B cell (primary cell): Measurements from ENCODE around the gene KPNA3. TPM values are rescaled to one million over a fixed set of nuclear protein-coding genes. Genes with fewer than 3 reads are reported as not detected.

ENCODE experiments used
- ATAC-seq: fragments of 200-7000 bp; cut with Tn5 transposase; one replicate; pipeline ENCODE4 v1.10.0; 2021; ENCODE audit warnings: low read depth, mild to moderate bottlenecking, moderate number of reproducible peaks, moderate library complexity
- CTCF ChIA-PET: fragments of 350-600 bp; sonication (Branson Sonifier 250); formaldehyde crosslinking; loops from one replicate; lab custom pipeline; 2021; ENCODE audit warnings: antibody characterized with exemption, inconsistent platforms; lab: Charles Lee
- POLR2A ChIA-PET: fragments of 350-600 bp; sonication (Branson Sonifier 250); formaldehyde crosslinking; loops from one replicate; lab custom pipeline; 2021; ENCODE audit warnings: antibody characterized with exemption; lab: Charles Lee
- DNase-seq: peaks from one replicate; pipeline ENCODE4 v3.0.0; 2013
- H2AFZ ChIP-seq: 2 replicates; pipeline ENCODE4 v1.6.1; 2012; ENCODE audit warnings: mild to moderate bottlenecking, low read depth, low read length; ENCODE audit not compliant: insufficient read depth, poor library complexity, severe bottlenecking
- H3K27ac ChIP-seq, 2 donors: 1 replicate in 1 of 2; 2 replicates in 1 of 2; pipeline ENCODE4 v1.5.1; 2012 to 2013; ENCODE audit warnings: low read length in 2 of 2, mild to moderate bottlenecking in 2 of 2, moderate library complexity in 1 of 2
- H3K27me3 ChIP-seq, 4 experiments: fragments of 200-600 bp in 1 of 4; sonication (generic) in 1 of 4; replicated peaks in 1 of 4; 1 replicate in 2 of 4; 2 replicates in 2 of 4; pipeline versions ENCODE4 v1.6.1 to v1.7.0; 2013 to 2016; ENCODE audit warnings: low read length in 3 of 4, mild to moderate bottlenecking in 2 of 4, mixed read lengths in 1 of 4, moderate library complexity in 1 of 4; ENCODE audit not compliant: insufficient read depth in 4 of 4, control insufficient read depth in 3 of 4; ENCODE audit errors: control extremely low read depth in 1 of 4
- H3K36me3 ChIP-seq, 2 experiments: replicated peaks in 1 of 2; 1 replicate in 1 of 2; 2 replicates in 1 of 2; pipeline versions ENCODE4 v1.6.1 to v1.7.1; 2013; ENCODE audit warnings: low read length in 1 of 2; ENCODE audit not compliant: insufficient read depth in 2 of 2, control insufficient read depth in 1 of 2; ENCODE audit errors: control extremely low read depth in 1 of 2, extremely low read depth in 1 of 2
- H3K4me1 ChIP-seq, 2 donors: fragments of 200-600 bp in 1 of 2; sonication (generic) in 1 of 2; 1 replicate in 1 of 2; 2 replicates in 1 of 2; pipeline versions ENCODE4 v1.5.1 to v1.6.1; 2013 to 2017; ENCODE audit warnings: low read length in 2 of 2; ENCODE audit not compliant: control insufficient read depth in 2 of 2, insufficient read depth in 2 of 2
- H3K4me2 ChIP-seq: replicated peaks from 2 replicates; pipeline ENCODE3; 2012; ENCODE audit warnings: mild to moderate bottlenecking, low read depth, low read length; ENCODE audit not compliant: poor library complexity, severe bottlenecking
- H3K4me3 ChIP-seq, 5 experiments: fragments of 200-600 bp in 1 of 5; sonication (generic) in 1 of 5; 1 replicate in 3 of 5; 2 replicates in 2 of 5; pipeline versions ENCODE4 v1.5.1 to v1.7.0; 2011 to 2016; ENCODE audit warnings: low read length in 4 of 5, mild to moderate bottlenecking in 4 of 5, low read depth in 2 of 5, control low read depth in 1 of 5, moderate library complexity in 1 of 5; ENCODE audit not compliant: insufficient read depth in 1 of 5; ENCODE audit errors: control extremely low read depth in 1 of 5, extremely low read depth in 1 of 5
- H3K79me2 ChIP-seq: fragments of 200-600 bp; sonication (generic); one replicate; pipeline ENCODE4 v1.6.0; 2016; ENCODE audit warnings: low read length; ENCODE audit not compliant: control insufficient read depth, insufficient read depth
- H3K9ac ChIP-seq: fragments of 200-600 bp; sonication (generic); 2 replicates; pipeline ENCODE4 v1.6.1; 2017; ENCODE audit warnings: mild to moderate bottlenecking, low read length, moderate library complexity
- H3K9me3 ChIP-seq, 3 donors: one replicate each; pipeline versions ENCODE4 v1.6.1 to v1.7.1; 2013; ENCODE audit warnings: low read length in 2 of 3; ENCODE audit not compliant: control insufficient read depth in 2 of 3, insufficient read depth in 1 of 3; ENCODE audit errors: control extremely low read depth in 1 of 3
- H4K20me1 ChIP-seq: 2 replicates; pipeline ENCODE4 v1.6.0; 2012; ENCODE audit warnings: mild to moderate bottlenecking, low read length; ENCODE audit not compliant: insufficient read depth, control insufficient read depth, poor library complexity, severe bottlenecking
- H3K27ac Mint-ChIP-seq: one replicate; pipeline ENCODE4 v1.8.0; 2021; ENCODE audit warnings: mixed read lengths
- H3K27me3 Mint-ChIP-seq: one replicate; pipeline ENCODE4 v1.8.0; 2021; ENCODE audit warnings: mixed read lengths
- H3K4me1 Mint-ChIP-seq: one replicate; pipeline ENCODE4 v1.8.0; 2021; ENCODE audit warnings: mixed read lengths
- H3K4me3 Mint-ChIP-seq: one replicate; pipeline ENCODE4 v1.8.0; 2021; ENCODE audit warnings: mixed read lengths
- H3K9me3 Mint-ChIP-seq: one replicate; pipeline ENCODE4 v1.8.0; 2022; ENCODE audit warnings: mixed read lengths; ENCODE audit not compliant: insufficient read depth
- CTCF ChIP-seq: fragments of 200-600 bp; IDR thresholded peaks from one replicate; pipeline ENCODE4 v1.8.0; 2022; ENCODE audit warnings: antibody characterized with exemption, mild to moderate bottlenecking
- EZH2 ChIP-seq: IDR thresholded peaks from 2 replicates; pipeline ENCODE4 v1.6.1; 2012; ENCODE audit warnings: borderline replicate concordance, low read depth, mild to moderate bottlenecking, moderate library complexity, low read length; ENCODE audit not compliant: insufficient read depth, poor library complexity, severe bottlenecking
- WGBS: methylation state at CpG from one replicate; pipeline ENCODE4 v1.1.5; 2013; ENCODE audit warnings: missing lambda C conversion rate; ENCODE audit not compliant: insufficient coverage; 5-methylcytosine and 5-hydroxymethylcytosine counted together
- intact Hi-C: fragments of 100-400 bp; cut with micrococcal nuclease; formaldehyde crosslinking; loops from one replicate; pipeline ENCODE4 v1.10.0; 2022
- polyA plus RNA-seq: library from polyadenylated mRNA; depleted of rRNA; stranded (reverse); fragments of >200 nt; gene quantifications from 2 replicates; pipeline ENCODE4 v1.2.3, GENCODE V29; 2012
- total RNA-seq, 2 donors: library from RNA; stranded (reverse); fragments of 120-200 nt in 1 of 2; gene quantifications; 1 replicate in 1 of 2; 2 replicates in 1 of 2; pipeline versions ENCODE4 v1.2.3 to v1.2.4, GENCODE V29; 2013 to 2022

The KPNA3 gene
- total and polyA plus RNA-seq, 2 donors (not counting 1 experiment from before 2014, with no cell fraction given): 7.8 to 19.7 TPM

GRCh38 chr13:49829715-49830114 lies 37.2 kb upstream of the KPNA3 start:
- Histone ChIP-seq H3K9ac (no peak overlapping the region), H3K27ac (no peak overlapping the region), H3K27me3 (peaks cover 0 to 6% (median 1%) of the 10 kb centered on the region in 4 experiments), H3K9me3 (peaks cover 0 to 13% (median 7%) of the 10 kb centered on the region in 3 donors), H2AFZ (no peak overlapping the region), H3K4me1 (no peaks in the 10 kb centered on the region), H3K4me2 (no peak overlapping the region), H3K36me3 (no peaks in the 10 kb centered on the region), H3K79me2 (no peaks in the 10 kb centered on the region), H3K4me3 (no peak overlapping the region), H4K20me1 (no peaks in the 10 kb centered on the region)
- ChIA-PET CTCF (no interaction called here), POLR2A (no interaction called here)
- Mint-ChIP-seq H3K9me3 (peaks cover 7% of the 10 kb centered on the region), H3K4me3 (no peak overlapping the region), H3K27me3 (peaks cover 12% of the 10 kb centered on the region), H3K27ac (no peak overlapping the region), H3K4me1 (peaks cover 8% of the 10 kb centered on the region)
- WGBS: 93% methylated on average over 2 of the region's 2 CpGs
- ATAC-seq (no peak), DNase-seq (no peak)
- intact Hi-C loops: no loop called here
- no peak for TF ChIP-seq EZH2
- TF ChIP-seq CTCF: no peak

- intact Hi-C loops: no loop called here
- ChIA-PET POLR2A (no interaction called here), CTCF (no interaction called here)
- no peaks in the 10 kb centered on the region for H3K36me3 ChIP-seq
- Mint-ChIP-seq H3K4me1 (peaks cover 8% of the 10 kb centered on the region), H3K4me3 (no peak overlapping the region), H3K27ac (no peak overlapping the region), H3K9me3 (peaks cover 7% of the 10 kb centered on the region), H3K27me3 (peaks cover 21% of the 10 kb centered on the region)
- H3K4me3 ChIP-seq: no peak overlapping the region
- peaks cover 0 to 8% (median 1%) of the 10 kb centered on the region in 4 experiments for H3K27me3 ChIP-seq
- H3K27ac ChIP-seq: no peak overlapping the region
- peaks cover 0 to 13% (median 7%) of the 10 kb centered on the region in 3 donors for H3K9me3 ChIP-seq
- no peak overlapping the region for H3K4me2 ChIP-seq
- TF ChIP-seq CTCF (no peak), EZH2 (no peak)
- 57% methylated on average over 1 of the region's 2 CpGs for WGBS
- DNase-seq: peak; percentile 12
- no peak overlapping the region for H3K9ac ChIP-seq
- ATAC-seq: no peak
- no peaks in the 10 kb centered on the region for H4K20me1 ChIP-seq
- H2AFZ ChIP-seq: no peak overlapping the region
- H3K4me1 ChIP-seq: no peaks in the 10 kb centered on the region
- no peaks in the 10 kb centered on the region for H3K79me2 ChIP-seq
Measured at GRCh38 chr13:49828453-49828852, 36.0 kb upstream of the KPNA3 start.
